GM12878 (cell line): ENCODE data around the gene NECAB2. TPM values are rescaled to one million over a fixed set of nuclear protein-coding genes. Genes with fewer than 3 reads are reported as not detected.

Experiments
- ATAC-seq: fragments of 200-7000 bp; cut with Tn5 transposase; 3 replicates; pipeline ENCODE4 v1.9.1; 2020; ENCODE audit warnings: mild to moderate bottlenecking, moderate library complexity
- BruUV-seq: library from RNA; stranded (reverse); fragments of 400-500 nt; replicated peaks from 2 replicates; lab custom pipeline; 2021; lab: Mats Ljungman, UMichigan
- CTCF ChIA-PET: fragments of 300-600 bp; sonication (Branson Sonifier 250); formaldehyde crosslinking; extraction: SDS; loops from one replicate; lab custom pipeline; 2021; ENCODE audit warnings: inconsistent platforms; lab: Yijun Ruan, JAX
- POLR2A ChIA-PET: fragments of 350-600 bp; formaldehyde crosslinking; extraction: SDS; loops from one replicate; lab custom pipeline; 2021; ENCODE audit warnings: inconsistent platforms; lab: Charles Lee
- RAD21 ChIA-PET: fragments of 300-600 bp; sonication (Branson Sonifier 250); formaldehyde crosslinking; loops from one replicate; lab custom pipeline; 2023; ENCODE audit warnings: antibody characterized with exemption; ENCODE audit not compliant: unreplicated experiment; lab: Charles Lee
- SMC1A ChIA-PET: fragments of 300-600 bp; sonication (Branson Sonifier 250); formaldehyde crosslinking; loops from one replicate; lab custom pipeline; 2023; ENCODE audit not compliant: unreplicated experiment, uncharacterized antibody; lab: Charles Lee
- DNase-seq: peaks from one replicate; pipeline ENCODE4 v3.0.0-alpha.2; 2011; ENCODE audit warnings: low read depth, low spot score
- FAIRE-seq: peaks from 3 replicates; lab custom pipeline; 2011; peaks lifted over from hg19 to GRCh38; lab: Jason Lieb, UNC
- H2AFZ ChIP-seq: 2 replicates; pipeline ENCODE4 v1.6.0; 2011; ENCODE audit warnings: low read depth, low read length, control low read depth; ENCODE audit not compliant: control insufficient read depth
- H3K27ac ChIP-seq: 2 replicates; pipeline ENCODE4 v1.5.1; 2011; ENCODE audit warnings: control low read depth; ENCODE audit not compliant: control insufficient read depth, insufficient read depth
- H3K27me3 ChIP-seq, 2 experiments: replicated peaks in 1 of 2; 2 replicates each; pipeline versions ENCODE4 v1.6.0 to v1.6.1; 2011; ENCODE audit warnings: low read length in 1 of 2; ENCODE audit not compliant: control insufficient read depth in 2 of 2, insufficient read depth in 2 of 2
- H3K36me3 ChIP-seq, 2 experiments: 2 replicates each; pipeline ENCODE4 v1.5.1; 2011; ENCODE audit warnings: low read length in 1 of 2; ENCODE audit not compliant: control insufficient read depth in 2 of 2, insufficient read depth in 2 of 2
- H3K4me1 ChIP-seq: 2 replicates; pipeline ENCODE4 v1.6.1; 2011; ENCODE audit warnings: mild to moderate bottlenecking, low read length, moderate library complexity, mixed read lengths; ENCODE audit not compliant: control insufficient read depth, insufficient read depth
- H3K4me2 ChIP-seq: 2 replicates; pipeline ENCODE4 v1.6.0; 2011; ENCODE audit warnings: control low read depth; ENCODE audit not compliant: control insufficient read depth, insufficient read depth
- H3K4me3 ChIP-seq: fragments of 200-600 bp; sonication (generic); 2 replicates; pipeline ENCODE4 v1.5.1; 2016
- H3K79me2 ChIP-seq: 2 replicates; pipeline ENCODE4 v1.6.0; 2011; ENCODE audit warnings: low read length; ENCODE audit not compliant: control insufficient read depth, insufficient read depth
- H3K9ac ChIP-seq: 2 replicates; pipeline ENCODE4 v1.8.0; 2011; ENCODE audit warnings: low read length, control low read depth, mixed read lengths; ENCODE audit not compliant: control insufficient read depth, insufficient read depth
- H3K9me3 ChIP-seq: replicated peaks from 3 replicates; pipeline ENCODE4 v1.5.1; 2011; ENCODE audit warnings: mild to moderate bottlenecking, low read length; ENCODE audit not compliant: control insufficient read depth, insufficient read depth
- H4K20me1 ChIP-seq: 2 replicates; pipeline ENCODE4 v1.6.0; 2011; ENCODE audit not compliant: control insufficient read depth, insufficient read depth
- ASH2L ChIP-seq: fragments of 300-600, 200-600 bp; sonication (generic); IDR thresholded peaks from 2 replicates; pipeline ENCODE4 v1.6.1; 2017; ENCODE audit warnings: low read depth, mild to moderate bottlenecking, borderline replicate concordance
- NBN ChIP-seq: fragments of 450-650 bp; IDR thresholded peaks from 2 replicates; pipeline ENCODE4 v1.6.1; 2016
- NFXL1 ChIP-seq: fragments of 450-650 bp; IDR thresholded peaks from 2 replicates; pipeline ENCODE4 v1.6.1; 2017; ENCODE audit warnings: antibody characterized with exemption, mild to moderate bottlenecking, borderline replicate concordance
- WGBS: methylation state at CpG from one replicate; pipeline ENCODE4 v1.1.6; 2016; ENCODE audit warnings: low lambda C conversion rate; ENCODE audit not compliant: insufficient replicate concordance, insufficient coverage; ENCODE audit errors: missing lambda C conversion rate; 5-methylcytosine and 5-hydroxymethylcytosine counted together
- in situ Hi-C: fragments of 300-500 bp; cut with MboI; formaldehyde crosslinking; loops from 9 replicates; pipeline ENCODE4 v1.14.3; 2018; ENCODE audit warnings: mixed read lengths
- intact Hi-C: fragments of 100-400 bp; cut with micrococcal nuclease; formaldehyde crosslinking; loops from one replicate; pipeline ENCODE4 v1.14.2; 2022; ENCODE audit not compliant: unreplicated experiment
- polyA plus RNA-seq, 11 experiments: library from polyadenylated mRNA; depleted of rRNA in 4 of 11; unstranded in 6 of 11; stranded (reverse) in 5 of 11; fragments of >200 nt; fragmentation: Nextera tagmentation in 4 of 11; fragmentation: Illumina TruSeq in 1 of 11; extraction: Ambion mirVana in 4 of 11; extraction: Trizol in 1 of 11; gene quantifications; 1 replicate in 1 of 11; 2 replicates in 10 of 11; pipeline versions ENCODE4 v1.2.1 to v1.2.3, GENCODE V29; 2011 to 2016; ENCODE audit warnings: inconsistent platforms in 2 of 11, missing spikeins in 2 of 11, low read depth in 1 of 11
- total RNA-seq, 4 experiments: library from RNA; depleted of rRNA in 3 of 4; stranded (reverse); fragments of >200 nt in 3 of 4; fragmentation: Illumina TruSeq in 1 of 4; extraction: Trizol in 1 of 4; gene quantifications; 2 replicates each; pipeline versions ENCODE4 v1.2.1 to v1.2.3, GENCODE V29; 2013 to 2021
- TF ChIP-seq, protein P1 (sequence below): fragments of 450-650 bp; IDR thresholded peaks from 2 replicates; pipeline ENCODE4 v1.6.1; 2018; ENCODE audit warnings: mild to moderate bottlenecking, low read depth, moderate library complexity; ENCODE audit not compliant: partially characterized antibody

NECAB2 gene
- total and polyA plus RNA-seq, 10 of the 15 experiments (the other 5 are each of a cell fraction or from before 2014, with no cell fraction given): not detected

DNA sequence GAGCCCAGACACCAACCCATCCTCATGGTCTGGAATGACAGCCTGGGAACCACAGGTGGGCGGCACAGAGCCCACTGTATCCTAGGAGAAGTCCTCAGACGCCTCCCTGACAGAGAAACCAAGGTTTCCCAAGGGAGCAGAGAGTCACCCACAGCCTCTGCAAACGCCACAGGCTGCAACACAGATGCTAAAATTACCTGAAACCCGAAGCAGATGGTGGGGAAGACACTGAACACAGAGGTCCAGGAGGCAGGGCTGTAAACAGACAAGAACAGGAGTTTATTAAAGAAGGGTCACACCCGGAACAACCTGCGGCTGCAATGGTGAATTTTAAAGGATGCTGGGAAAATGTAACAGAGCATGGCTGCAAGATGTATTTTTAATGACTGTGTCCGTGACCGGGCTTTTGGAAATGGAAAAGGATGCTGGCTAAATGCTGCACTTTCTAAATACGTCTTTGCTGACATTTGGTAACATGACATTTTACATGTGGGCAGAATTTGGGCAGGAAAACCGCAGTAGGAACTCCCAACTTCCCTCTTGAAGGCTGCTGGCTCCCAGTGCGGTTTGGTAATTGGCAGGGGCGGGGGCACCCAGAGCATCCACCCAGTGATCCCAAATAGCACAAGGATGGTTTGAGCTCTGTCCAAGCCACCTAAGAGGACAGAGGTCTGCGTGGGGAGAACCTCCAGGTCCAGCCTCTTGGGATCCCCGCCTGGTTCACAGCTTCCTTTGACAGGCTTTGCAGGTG, 61.4 kb downstream of the NECAB2 start:
- no peak overlapping the region for H3K9ac ChIP-seq
- DNase-seq: no peak
- SMC1A ChIA-PET: no interaction called here
- TF ChIP-seq, protein P1, sequence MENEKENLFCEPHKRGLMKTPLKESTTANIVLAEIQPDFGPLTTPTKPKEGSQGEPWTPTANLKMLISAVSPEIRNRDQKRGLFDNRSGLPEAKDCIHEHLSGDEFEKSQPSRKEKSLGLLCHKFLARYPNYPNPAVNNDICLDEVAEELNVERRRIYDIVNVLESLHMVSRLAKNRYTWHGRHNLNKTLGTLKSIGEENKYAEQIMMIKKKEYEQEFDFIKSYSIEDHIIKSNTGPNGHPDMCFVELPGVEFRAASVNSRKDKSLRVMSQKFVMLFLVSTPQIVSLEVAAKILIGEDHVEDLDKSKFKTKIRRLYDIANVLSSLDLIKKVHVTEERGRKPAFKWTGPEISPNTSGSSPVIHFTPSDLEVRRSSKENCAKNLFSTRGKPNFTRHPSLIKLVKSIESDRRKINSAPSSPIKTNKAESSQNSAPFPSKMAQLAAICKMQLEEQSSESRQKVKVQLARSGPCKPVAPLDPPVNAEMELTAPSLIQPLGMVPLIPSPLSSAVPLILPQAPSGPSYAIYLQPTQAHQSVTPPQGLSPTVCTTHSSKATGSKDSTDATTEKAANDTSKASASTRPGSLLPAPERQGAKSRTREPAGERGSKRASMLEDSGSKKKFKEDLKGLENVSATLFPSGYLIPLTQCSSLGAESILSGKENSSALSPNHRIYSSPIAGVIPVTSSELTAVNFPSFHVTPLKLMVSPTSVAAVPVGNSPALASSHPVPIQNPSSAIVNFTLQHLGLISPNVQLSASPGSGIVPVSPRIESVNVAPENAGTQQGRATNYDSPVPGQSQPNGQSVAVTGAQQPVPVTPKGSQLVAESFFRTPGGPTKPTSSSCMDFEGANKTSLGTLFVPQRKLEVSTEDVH: no peak
- TF ChIP-seq NBN (no peak), ASH2L (no peak), NFXL1 (no peak)
- TF ChIP-seq, all 136 proteins: peak for 0
- Histone ChIP-seq H3K9me3 (no peaks in the 10 kb centered on the region), H3K27ac (no peak overlapping the region), H3K4me2 (no peak overlapping the region), H3K36me3 (no peaks in the 10 kb centered on the region), H4K20me1 (no peaks in the 10 kb centered on the region), H3K79me2 (no peaks in the 10 kb centered on the region), H3K4me3 (no peak overlapping the region), H3K4me1 (no peaks in the 10 kb centered on the region), H3K27me3 (no peaks in the 10 kb centered on the region), H2AFZ (no peak overlapping the region)
- ATAC-seq: no peak
- in situ Hi-C loops: no loop called here
- intact Hi-C loops: no loop called here
- 18% methylated on average over 14 of the region's 14 CpGs for WGBS
- CTCF ChIA-PET: no interaction called here
- FAIRE-seq: no peak
- POLR2A ChIA-PET: no interaction called here
- no TSS peak for BruUV-seq
- RAD21 ChIA-PET: no interaction called here
